ENCODE measurements around the gene PICK1. TPM values are rescaled to one million over a fixed set of nuclear protein-coding genes. Genes with fewer than 3 reads are reported as not detected.
A peak's percentile ranks its signal among the peaks of the same experiment; 100 is the strongest.
"Not testable (repeated sequence)": the region's sequence is repeated elsewhere in the genome, so short reads cannot be mapped to it uniquely, and the experiment has no call there.

PICK1 gene
- total RNA-seq, 3 donors from 2014 or later, result 42.0 to 61.3 (median 49.9) TPM

DNA sequence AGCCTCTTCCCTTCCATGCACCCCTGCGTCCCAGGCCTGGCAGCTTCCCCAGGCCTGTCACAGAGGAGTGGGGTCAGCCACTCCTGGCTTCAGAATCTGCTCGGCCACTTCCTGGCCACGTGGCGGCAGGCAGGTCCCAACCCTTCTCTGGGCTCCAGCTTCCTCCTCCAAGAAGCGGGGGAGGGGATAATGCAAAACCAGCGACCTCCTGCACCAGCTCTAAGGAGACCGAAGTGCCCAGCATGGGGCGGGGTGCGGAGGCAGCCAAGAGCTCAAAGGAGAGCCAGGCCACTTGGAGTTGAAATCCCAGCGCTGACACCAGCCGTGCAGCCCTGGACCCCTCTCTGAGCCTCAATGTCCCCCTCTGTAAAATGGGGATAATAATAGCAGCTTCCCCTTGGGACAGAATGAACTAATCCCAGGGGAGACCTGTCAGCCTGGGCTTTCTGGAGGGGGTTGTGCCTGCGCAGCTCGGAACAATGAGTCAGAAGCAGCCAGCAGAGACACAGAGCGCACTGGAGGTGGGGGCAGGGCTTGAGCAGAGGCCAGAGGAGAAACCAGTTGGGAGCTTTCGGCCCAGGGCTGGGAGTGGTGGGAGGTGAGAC lies 22.8 kb upstream of the PICK1 start:
- no peaks in the 10 kb centered on the region for H3K27me3 ChIP-seq
- no peaks in the 10 kb centered on the region for H3K36me3 ChIP-seq
- peak; percentile 74 to 86 for DNase-seq (ENCODE audit: low spot score in 2 of 2)
- TF ChIP-seq POLR2AphosphoS5 (IDR thresholded peaks at IDR 0.05), result peak in 1 of 3 donors; percentile 48
- no peak for TF ChIP-seq POLR2A (IDR thresholded peaks at IDR 0.05)
- TF ChIP-seq, protein P1, sequence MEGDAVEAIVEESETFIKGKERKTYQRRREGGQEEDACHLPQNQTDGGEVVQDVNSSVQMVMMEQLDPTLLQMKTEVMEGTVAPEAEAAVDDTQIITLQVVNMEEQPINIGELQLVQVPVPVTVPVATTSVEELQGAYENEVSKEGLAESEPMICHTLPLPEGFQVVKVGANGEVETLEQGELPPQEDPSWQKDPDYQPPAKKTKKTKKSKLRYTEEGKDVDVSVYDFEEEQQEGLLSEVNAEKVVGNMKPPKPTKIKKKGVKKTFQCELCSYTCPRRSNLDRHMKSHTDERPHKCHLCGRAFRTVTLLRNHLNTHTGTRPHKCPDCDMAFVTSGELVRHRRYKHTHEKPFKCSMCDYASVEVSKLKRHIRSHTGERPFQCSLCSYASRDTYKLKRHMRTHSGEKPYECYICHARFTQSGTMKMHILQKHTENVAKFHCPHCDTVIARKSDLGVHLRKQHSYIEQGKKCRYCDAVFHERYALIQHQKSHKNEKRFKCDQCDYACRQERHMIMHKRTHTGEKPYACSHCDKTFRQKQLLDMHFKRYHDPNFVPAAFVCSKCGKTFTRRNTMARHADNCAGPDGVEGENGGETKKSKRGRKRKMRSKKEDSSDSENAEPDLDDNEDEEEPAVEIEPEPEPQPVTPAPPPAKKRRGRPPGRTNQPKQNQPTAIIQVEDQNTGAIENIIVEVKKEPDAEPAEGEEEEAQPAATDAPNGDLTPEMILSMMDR (IDR thresholded peaks at IDR 0.05), result no peak
- peak overlapping the region in 1 of 3 donors; percentile 35 for H3K4me3 ChIP-seq
- no peaks in the 10 kb centered on the region for H3K9me3 ChIP-seq
- intact Hi-C loops (cut with DNase I; ENCODE audit: low total_unique reads), result loop anchor here (10.0 kb wide), 1 partner anchor 50 kb away; the partner anchor contains the start of gene SOX10
- H3K27ac ChIP-seq, result peak overlapping the region; percentile 96
- peaks cover 20 to 34% of the 10 kb centered on the region in 2 donors for H3K4me1 ChIP-seq

DNA sequence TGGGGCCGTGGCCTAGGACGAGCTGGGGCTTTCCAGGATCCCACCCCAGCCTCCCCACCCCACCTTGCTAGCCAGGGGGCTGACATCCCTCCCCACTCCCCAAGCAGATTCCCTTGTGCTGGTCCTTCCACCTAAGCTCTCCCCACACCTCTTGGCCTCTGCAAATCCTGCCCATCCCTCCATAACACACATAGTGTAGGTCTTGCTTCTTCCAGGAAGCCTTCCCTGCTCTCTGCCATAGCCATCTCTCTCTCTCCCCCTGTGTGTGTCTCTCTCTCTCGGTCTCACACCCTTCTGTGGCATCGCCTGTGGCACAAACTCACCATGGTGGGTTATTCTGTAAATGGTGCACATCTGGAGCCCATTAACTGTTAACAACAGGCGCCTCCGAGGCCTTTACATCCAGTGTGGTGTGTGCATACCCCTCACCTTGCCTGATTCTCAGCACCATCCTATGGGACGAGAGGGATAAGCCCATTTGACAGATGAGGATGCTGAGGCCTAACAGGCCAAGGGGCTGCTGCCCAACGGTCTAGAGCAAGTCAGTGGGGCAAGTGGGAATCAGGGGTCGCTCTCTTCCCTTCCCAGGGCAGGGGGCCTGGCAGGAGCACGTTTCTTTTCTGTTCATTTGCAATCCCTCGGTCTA lies 22.2 kb upstream of the PICK1 start:
- Histone ChIP-seq H3K27me3 (no peaks in the 10 kb centered on the region), H3K4me3 (peak overlapping the region in 1 of 3 donors; percentile 28), H3K27ac (peak overlapping the region; percentile 96), H3K36me3 (no peaks in the 10 kb centered on the region), H3K9me3 (no peaks in the 10 kb centered on the region), H3K4me1 (peaks cover 24 to 40% of the 10 kb centered on the region in 2 donors)
- no peak for DNase-seq (ENCODE audit: low spot score in 2 of 2)
- TF ChIP-seq POLR2A (IDR thresholded peaks at IDR 0.05) (no peak), POLR2AphosphoS5 (IDR thresholded peaks at IDR 0.05) (no peak)
- TF ChIP-seq, protein P1 (IDR thresholded peaks at IDR 0.05), result no peak
- intact Hi-C loops (cut with DNase I; ENCODE audit: low total_unique reads), result loop anchor here (10.0 kb wide), 1 partner anchor 50 kb away; the partner anchor contains the start of gene SOX10

DNA sequence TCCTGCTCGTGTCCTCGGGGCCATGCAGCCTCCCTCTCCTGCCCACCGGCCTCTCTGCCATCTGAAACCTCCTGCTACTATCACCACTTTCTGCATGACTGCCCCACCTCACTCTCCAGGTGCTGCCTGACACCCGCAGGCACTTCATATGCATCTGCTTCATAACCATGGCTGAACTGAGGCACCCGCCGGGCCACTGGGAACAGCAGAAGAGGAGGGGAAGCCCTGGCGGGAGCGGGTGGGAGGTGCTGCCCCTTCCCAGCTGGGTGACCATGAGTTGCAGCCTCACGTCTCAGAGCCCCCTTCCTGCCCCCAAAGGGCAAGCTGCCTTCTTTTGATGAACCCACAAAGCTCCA lies 21.7 kb upstream of the PICK1 start:
- TF ChIP-seq POLR2A (IDR thresholded peaks at IDR 0.05), result no peak
- TF ChIP-seq, protein P1 (IDR thresholded peaks at IDR 0.05), result no peak
- no peak for TF ChIP-seq POLR2AphosphoS5 (IDR thresholded peaks at IDR 0.05)
- H3K27ac ChIP-seq, result peak overlapping the region; percentile 96
- peaks cover 24 to 35% of the 10 kb centered on the region in 2 donors for H3K4me1 ChIP-seq
- no peaks in the 10 kb centered on the region for H3K9me3 ChIP-seq
- no peaks in the 10 kb centered on the region for H3K27me3 ChIP-seq
- intact Hi-C loops (cut with DNase I; ENCODE audit: low total_unique reads), result loop anchor here (10.0 kb wide), 1 partner anchor 51 kb away; the partner anchor contains the start of gene SOX10
- no peak for DNase-seq (ENCODE audit: low spot score in 2 of 2)
- H3K36me3 ChIP-seq, result no peaks in the 10 kb centered on the region
- H3K4me3 ChIP-seq, result no peak overlapping the region

DNA sequence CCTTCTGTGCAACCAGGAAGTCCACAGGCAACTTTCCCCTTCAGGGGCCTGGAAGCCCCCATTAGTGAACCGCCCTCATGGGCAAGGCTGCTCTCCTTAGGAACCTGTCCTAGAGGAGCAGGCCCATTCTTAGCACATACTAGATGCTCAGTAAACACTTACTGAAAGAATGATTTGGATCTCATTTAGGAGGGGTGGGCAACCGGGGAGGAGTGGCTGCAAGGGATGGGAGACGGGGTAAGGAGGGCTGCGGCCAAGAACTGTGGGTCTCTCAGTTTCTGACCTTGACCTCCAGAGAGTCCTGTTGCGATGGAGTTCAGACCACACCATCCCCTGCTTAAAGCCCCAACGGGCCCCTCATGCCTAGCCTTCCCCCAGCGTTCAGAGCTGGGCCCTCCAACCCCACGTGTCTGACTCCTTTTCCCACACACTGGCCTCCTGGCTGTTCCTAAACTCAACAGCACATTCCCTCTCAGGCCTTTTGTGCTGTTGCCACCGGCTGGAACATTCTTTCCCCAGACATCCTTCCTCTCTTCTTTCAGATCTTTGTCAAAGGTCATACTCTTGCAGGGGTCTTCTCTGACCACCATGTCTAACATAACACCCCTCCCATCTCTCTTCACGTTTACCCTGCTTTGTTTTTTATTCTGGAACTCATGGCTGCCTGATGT lies 20.7 kb upstream of the PICK1 start:
- H3K9me3 ChIP-seq, result no peaks in the 10 kb centered on the region
- intact Hi-C loops (cut with DNase I; ENCODE audit: low total_unique reads), result loop anchor here (10.0 kb wide), 1 partner anchor 52 kb away; the partner anchor contains the start of gene SOX10
- TF ChIP-seq POLR2A (IDR thresholded peaks at IDR 0.05) (no peak), POLR2AphosphoS5 (IDR thresholded peaks at IDR 0.05) (no peak)
- TF ChIP-seq, protein P1 (IDR thresholded peaks at IDR 0.05), result no peak
- DNase-seq (ENCODE audit: low spot score in 2 of 2), result no peak
- peaks cover 24 to 39% of the 10 kb centered on the region in 2 donors for H3K4me1 ChIP-seq
- no peaks in the 10 kb centered on the region for H3K36me3 ChIP-seq
- H3K27me3 ChIP-seq, result no peaks in the 10 kb centered on the region
- peak overlapping the region; percentile 96 for H3K27ac ChIP-seq
- no peak overlapping the region for H3K4me3 ChIP-seq

DNA sequence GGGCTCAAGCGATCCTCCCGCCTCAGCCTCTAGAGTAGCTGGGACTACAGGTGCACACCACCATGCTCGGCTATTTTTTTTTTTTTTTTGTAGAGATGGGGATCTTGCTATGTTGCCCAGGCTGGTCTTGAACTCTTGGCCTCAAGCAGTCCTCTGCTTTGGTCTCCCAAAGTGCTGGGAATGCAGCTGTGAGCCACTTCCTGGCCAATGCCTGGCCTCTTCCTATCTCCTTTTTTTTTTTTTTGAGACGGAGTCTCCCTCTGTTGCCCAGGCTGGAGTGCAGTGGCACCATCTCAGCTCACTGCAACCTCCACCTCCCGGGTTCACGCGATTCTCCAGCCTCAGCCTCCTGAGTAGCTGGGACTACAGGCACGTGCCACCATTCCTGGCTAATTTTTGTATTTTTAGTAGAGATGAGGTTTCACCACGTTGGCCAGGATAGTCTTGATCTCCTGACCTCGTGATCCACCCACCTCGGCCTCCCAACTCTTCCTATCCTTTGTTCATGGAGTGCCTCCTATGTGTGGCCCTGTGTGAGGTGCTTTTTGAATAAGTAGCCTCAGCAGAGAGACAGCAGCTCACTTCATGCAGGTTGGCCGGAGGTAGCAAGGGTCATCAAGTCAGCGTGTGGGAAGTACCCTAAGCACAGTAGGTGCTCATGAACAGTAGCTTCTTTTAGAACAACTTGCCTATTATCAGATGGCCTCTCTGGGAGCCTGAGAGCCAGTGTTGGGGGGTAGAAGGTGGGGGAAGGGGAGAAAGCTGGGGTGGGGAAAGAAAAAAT lies 19.6 kb upstream of the PICK1 start:
- H3K9me3 ChIP-seq; H3K36me3 ChIP-seq; H3K27me3 ChIP-seq; H3K4me3 ChIP-seq; DNase-seq (ENCODE audit: low spot score in 2 of 2): not testable (repeated sequence)
- peaks cover 24 to 40% of the 10 kb centered on the region in 2 donors for H3K4me1 ChIP-seq
- intact Hi-C loops (cut with DNase I; ENCODE audit: low total_unique reads), result loop anchor here (10.0 kb wide), 1 partner anchor 53 kb away; the partner anchor contains the start of gene SOX10
- H3K27ac ChIP-seq, result peak overlapping the region; percentile 96 to 98
